Stimulated activated CD8-positive, alpha-beta memory T cell treated with anti-CD3 and anti-CD28 coated beads, Interleukin-7, amount 100 ng/mL, for 24 hours (primary cell): Measurements from ENCODE around the gene CCDC34.

Source experiments
- DNase-seq: peaks from one replicate; pipeline ENCODE4 v3.0.0-alpha.2; 2020; ENCODE audit warnings: low read depth

CCDC34 gene

GRCh38 chr11:27392278-27393114 lies 29.5 kb upstream of the CCDC34 start:
- DNase-seq, result no peak

GRCh38 chr11:27391331-27392015 lies 28.5 kb upstream of the CCDC34 start:
- no peak for DNase-seq

GRCh38 chr11:27390318-27391295 lies 27.6 kb upstream of the CCDC34 start:
- no peak for DNase-seq

- no peak for DNase-seq
Observed at GRCh38 chr11:27388869-27389268, 25.9 kb upstream of the CCDC34 start.

- no peak for DNase-seq
Observed at GRCh38 chr11:27388001-27388400, 25.0 kb upstream of the CCDC34 start.

- no peak for DNase-seq
Observed at GRCh38 chr11:27387362-27387761, 24.3 kb upstream of the CCDC34 start.

GRCh38 chr11:27386181-27386845 lies 23.3 kb upstream of the CCDC34 start:
- no peak for DNase-seq

- no peak for DNase-seq
Observed at GRCh38 chr11:27385245-27385644, 22.2 kb upstream of the CCDC34 start.

GRCh38 chr11:27384227-27384626 lies 21.2 kb upstream of the CCDC34 start:
- no peak for DNase-seq

GRCh38 chr11:27383645-27384044 lies 20.6 kb upstream of the CCDC34 start:
- no peak for DNase-seq

GRCh38 chr11:27381238-27381666 lies 18.2 kb upstream of the CCDC34 start:
- DNase-seq, result no peak

GRCh38 chr11:27380771-27381170 lies 17.8 kb upstream of the CCDC34 start:
- DNase-seq, result no peak

- no peak for DNase-seq
Observed at GRCh38 chr11:27379449-27379848, 16.4 kb upstream of the CCDC34 start.

GRCh38 chr11:27375370-27375769 lies 12.4 kb upstream of the CCDC34 start:
- DNase-seq, result no peak

- DNase-seq, result no peak
Observed at GRCh38 chr11:27373856-27374602, 11.0 kb upstream of the CCDC34 start.

GRCh38 chr11:27373392-27373791 lies 10.4 kb upstream of the CCDC34 start:
- no peak for DNase-seq

GRCh38 chr11:27372164-27372563 lies 9.1 kb upstream of the CCDC34 start:
- no peak for DNase-seq

- DNase-seq, result no peak
Observed at GRCh38 chr11:27371489-27371888, 8.5 kb upstream of the CCDC34 start.

- DNase-seq, result no peak
Observed at GRCh38 chr11:27370374-27370773, 7.4 kb upstream of the CCDC34 start.

- DNase-seq, result no peak
Observed at GRCh38 chr11:27367881-27368280, 4.9 kb upstream of the CCDC34 start.

- no peak for DNase-seq
Observed at GRCh38 chr11:27363576-27364117, 632 bp upstream of the CCDC34 start.
